ENCODE data around the gene GALNS.

- no peak for TF ChIP-seq EZH2 (IDR thresholded peaks at IDR 0.05; ENCODE audit: borderline replicate concordance)
- TF ChIP-seq CTCF (IDR thresholded peaks at IDR 0.05; ENCODE audit: poor library complexity) = no peak
- no peak for TF ChIP-seq EZH2phosphoT487 (IDR thresholded peaks at IDR 0.05; ENCODE audit: low read depth, severe bottlenecking, unreplicated experiment)
Measured at GRCh38 chr16:88777471-88778270, 79.1 kb downstream of the GALNS start.
